ENCODE data around the gene DCST1. TPM values are rescaled to one million over a fixed set of nuclear protein-coding genes. Genes with fewer than 3 reads are reported as not detected.

DCST1 gene
- total and polyA plus RNA-seq, 2 of the 13 experiments (the other 11 are each of a cell fraction or from before 2014, with no cell fraction given) = 0.04 TPM; not detected in 1

GRCh38 chr1:155002464-155003226 lies 31.0 kb upstream of the DCST1 start, which contains the start of gene ZBTB7B (continued):
- no peak for TF ChIP-seq MEIS1 (CRISPR knock-in tag; IDR thresholded peaks at IDR 0.05; ENCODE audit: borderline replicate concordance)
- no peak for TF ChIP-seq CHCHD3 (CRISPR knock-in tag; IDR thresholded peaks at IDR 0.05)
- no peak for TF ChIP-seq GPBP1L1 (CRISPR knock-in tag; IDR thresholded peaks at IDR 0.05)
- peak; percentile 29; the same call in 1 of the 2 replicates for TF ChIP-seq ZFX (CRISPR knock-in tag; IDR thresholded peaks at IDR 0.05; ENCODE audit: low read depth)
- no peak for TF ChIP-seq CBX5 (CRISPR knock-in tag; IDR thresholded peaks at IDR 0.05; ENCODE audit: borderline replicate concordance)
- TF ChIP-seq BRD4 (CRISPR knock-in tag; IDR thresholded peaks at IDR 0.05) = peak; percentile 30; the same call in 1 of the 2 replicates
- TF ChIP-seq ZNF136 (CRISPR knock-in tag; IDR thresholded peaks at IDR 0.05; ENCODE audit: low read depth) = no peak
- no peak for TF ChIP-seq ATF7-NPFF (CRISPR knock-in tag; IDR thresholded peaks at IDR 0.05; ENCODE audit: low read depth)
- TF ChIP-seq IRF9 (CRISPR knock-in tag; IDR thresholded peaks at IDR 0.05; ENCODE audit: borderline replicate concordance) = no peak
- peak; percentile 23; the same call in 1 of the 2 replicates for TF ChIP-seq SALL1 (CRISPR knock-in tag; IDR thresholded peaks at IDR 0.05)
- no peak for TF ChIP-seq GATAD2A (CRISPR knock-in tag; IDR thresholded peaks at IDR 0.05)
- no peak for TF ChIP-seq U2AF2 (IDR thresholded peaks at IDR 0.05; ENCODE audit: low read depth, low read length)
- TF ChIP-seq NONO (IDR thresholded peaks at IDR 0.05) = no peak
- no peak for TF ChIP-seq NONO (CRISPR knock-in tag; conservative IDR thresholded peaks at IDR 0.05)
- TF ChIP-seq KLF15 (CRISPR knock-in tag; IDR thresholded peaks at IDR 0.05; ENCODE audit: borderline replicate concordance) = no peak
- no peak for TF ChIP-seq TEAD3 (CRISPR knock-in tag; optimal IDR thresholded peaks at IDR 0.05; ENCODE audit: borderline replicate concordance)
- TF ChIP-seq ZNF280B (CRISPR knock-in tag; IDR thresholded peaks at IDR 0.05; ENCODE audit: borderline replicate concordance) = no peak
- no peak for TF ChIP-seq THYN1 (CRISPR knock-in tag; IDR thresholded peaks at IDR 0.05; ENCODE audit: borderline replicate concordance, low read depth)
- TF ChIP-seq ZBTB2 (CRISPR knock-in tag; IDR thresholded peaks at IDR 0.05; ENCODE audit: low read depth) = no peak
